ENCODE data around the gene ANKRD28. TPM values are rescaled to one million over a fixed set of nuclear protein-coding genes. Genes with fewer than 3 reads are reported as not detected.

The ANKRD28 gene
- total and polyA plus RNA-seq, 2 experiments from 2014 or later: 15.2 to 61.3 TPM

DNA sequence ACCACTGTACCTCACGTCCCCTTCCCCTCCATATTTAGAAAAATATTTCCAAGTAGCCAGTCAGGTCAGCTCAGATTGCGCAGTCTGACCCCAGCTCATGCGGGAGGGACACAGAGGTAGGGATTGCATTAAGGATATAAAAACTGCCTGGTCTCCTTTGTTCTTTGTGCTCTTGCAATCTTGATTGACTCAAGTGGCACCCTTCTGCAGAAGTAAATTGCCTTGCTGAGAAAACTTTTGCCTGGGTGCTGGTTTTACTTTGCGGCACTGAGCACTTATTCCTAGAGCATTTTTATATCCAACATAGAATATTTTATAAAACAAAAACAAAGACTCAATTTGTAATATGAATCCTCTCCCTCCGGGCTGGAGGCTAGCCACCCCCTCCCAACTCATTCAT, 141.4 kb downstream of the ANKRD28 start:
- DNase-seq (ENCODE audit: low spot score) (no peak), ATAC-seq (no peak)
- Histone ChIP-seq H3K4me1 (ENCODE audit: insufficient read depth) (no peaks in the 10 kb centered on the region), H3K27me3 (ENCODE audit: insufficient read depth) (no peaks in the 10 kb centered on the region), H3K36me3 (ENCODE audit: insufficient read depth) (peaks cover 5% of the 10 kb centered on the region; the same call in 1 of the 2 replicates), H2AFZ (no peak overlapping the region), H3K9me2 (ENCODE audit: insufficient read depth) (no peaks in the 10 kb centered on the region), H3F3A (replicated peaks; ENCODE audit: low read depth) (0 out of 2 replicates have a peak, but pooled peaks cover 2% of the 10 kb centered on the region), H3K79me2 (replicated peaks; ENCODE audit: insufficient read depth) (no peaks in the 10 kb centered on the region), H4K20me1 (replicated peaks; ENCODE audit: insufficient read depth) (no peaks in the 10 kb centered on the region), H3K4me3 (no peak overlapping the region), H3K4me2 (no peak overlapping the region), H3K27ac (ENCODE audit: low read depth) (no peak overlapping the region)
- peaks cover 2% of the 10 kb centered on the region for H3K27me3 Mint-ChIP-seq (ENCODE audit: insufficient read depth, low read depth, poor library complexity)
- TF ChIP-seq, protein P1, sequence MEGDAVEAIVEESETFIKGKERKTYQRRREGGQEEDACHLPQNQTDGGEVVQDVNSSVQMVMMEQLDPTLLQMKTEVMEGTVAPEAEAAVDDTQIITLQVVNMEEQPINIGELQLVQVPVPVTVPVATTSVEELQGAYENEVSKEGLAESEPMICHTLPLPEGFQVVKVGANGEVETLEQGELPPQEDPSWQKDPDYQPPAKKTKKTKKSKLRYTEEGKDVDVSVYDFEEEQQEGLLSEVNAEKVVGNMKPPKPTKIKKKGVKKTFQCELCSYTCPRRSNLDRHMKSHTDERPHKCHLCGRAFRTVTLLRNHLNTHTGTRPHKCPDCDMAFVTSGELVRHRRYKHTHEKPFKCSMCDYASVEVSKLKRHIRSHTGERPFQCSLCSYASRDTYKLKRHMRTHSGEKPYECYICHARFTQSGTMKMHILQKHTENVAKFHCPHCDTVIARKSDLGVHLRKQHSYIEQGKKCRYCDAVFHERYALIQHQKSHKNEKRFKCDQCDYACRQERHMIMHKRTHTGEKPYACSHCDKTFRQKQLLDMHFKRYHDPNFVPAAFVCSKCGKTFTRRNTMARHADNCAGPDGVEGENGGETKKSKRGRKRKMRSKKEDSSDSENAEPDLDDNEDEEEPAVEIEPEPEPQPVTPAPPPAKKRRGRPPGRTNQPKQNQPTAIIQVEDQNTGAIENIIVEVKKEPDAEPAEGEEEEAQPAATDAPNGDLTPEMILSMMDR (conservative IDR thresholded peaks at IDR 0.05; ENCODE audit: low read depth in 2 of 2): no peak
- TF ChIP-seq POLR2AphosphoS5 (IDR thresholded peaks at IDR 0.05; ENCODE audit: low read depth) (no peak), JUNB (IDR thresholded peaks at IDR 0.05; ENCODE audit: unreplicated experiment) (no peak), EZH2phosphoT487 (IDR thresholded peaks at IDR 0.05; ENCODE audit: unreplicated experiment) (no peak), ZNF114 (CRISPR knock-in tag; IDR thresholded peaks at IDR 0.05) (no peak), EZH2 (IDR thresholded peaks at IDR 0.05; ENCODE audit: low read depth, unreplicated experiment) (no peak), CREB1 (CRISPR knock-in tag; IDR thresholded peaks at IDR 0.05; ENCODE audit: low read depth) (no peak), NANOG (IDR thresholded peaks at IDR 0.05; ENCODE audit: borderline replicate concordance) (no peak), ZNF331 (CRISPR knock-in tag; IDR thresholded peaks at IDR 0.05; ENCODE audit: low read depth) (no peak), STAT1 (IDR thresholded peaks at IDR 0.05; ENCODE audit: unreplicated experiment) (no peak)
- TF ChIP-seq, protein P2, sequence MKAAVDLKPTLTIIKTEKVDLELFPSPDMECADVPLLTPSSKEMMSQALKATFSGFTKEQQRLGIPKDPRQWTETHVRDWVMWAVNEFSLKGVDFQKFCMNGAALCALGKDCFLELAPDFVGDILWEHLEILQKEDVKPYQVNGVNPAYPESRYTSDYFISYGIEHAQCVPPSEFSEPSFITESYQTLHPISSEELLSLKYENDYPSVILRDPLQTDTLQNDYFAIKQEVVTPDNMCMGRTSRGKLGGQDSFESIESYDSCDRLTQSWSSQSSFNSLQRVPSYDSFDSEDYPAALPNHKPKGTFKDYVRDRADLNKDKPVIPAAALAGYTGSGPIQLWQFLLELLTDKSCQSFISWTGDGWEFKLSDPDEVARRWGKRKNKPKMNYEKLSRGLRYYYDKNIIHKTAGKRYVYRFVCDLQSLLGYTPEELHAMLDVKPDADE (IDR thresholded peaks at IDR 0.05): no peak
- TF ChIP-seq, protein P3, sequence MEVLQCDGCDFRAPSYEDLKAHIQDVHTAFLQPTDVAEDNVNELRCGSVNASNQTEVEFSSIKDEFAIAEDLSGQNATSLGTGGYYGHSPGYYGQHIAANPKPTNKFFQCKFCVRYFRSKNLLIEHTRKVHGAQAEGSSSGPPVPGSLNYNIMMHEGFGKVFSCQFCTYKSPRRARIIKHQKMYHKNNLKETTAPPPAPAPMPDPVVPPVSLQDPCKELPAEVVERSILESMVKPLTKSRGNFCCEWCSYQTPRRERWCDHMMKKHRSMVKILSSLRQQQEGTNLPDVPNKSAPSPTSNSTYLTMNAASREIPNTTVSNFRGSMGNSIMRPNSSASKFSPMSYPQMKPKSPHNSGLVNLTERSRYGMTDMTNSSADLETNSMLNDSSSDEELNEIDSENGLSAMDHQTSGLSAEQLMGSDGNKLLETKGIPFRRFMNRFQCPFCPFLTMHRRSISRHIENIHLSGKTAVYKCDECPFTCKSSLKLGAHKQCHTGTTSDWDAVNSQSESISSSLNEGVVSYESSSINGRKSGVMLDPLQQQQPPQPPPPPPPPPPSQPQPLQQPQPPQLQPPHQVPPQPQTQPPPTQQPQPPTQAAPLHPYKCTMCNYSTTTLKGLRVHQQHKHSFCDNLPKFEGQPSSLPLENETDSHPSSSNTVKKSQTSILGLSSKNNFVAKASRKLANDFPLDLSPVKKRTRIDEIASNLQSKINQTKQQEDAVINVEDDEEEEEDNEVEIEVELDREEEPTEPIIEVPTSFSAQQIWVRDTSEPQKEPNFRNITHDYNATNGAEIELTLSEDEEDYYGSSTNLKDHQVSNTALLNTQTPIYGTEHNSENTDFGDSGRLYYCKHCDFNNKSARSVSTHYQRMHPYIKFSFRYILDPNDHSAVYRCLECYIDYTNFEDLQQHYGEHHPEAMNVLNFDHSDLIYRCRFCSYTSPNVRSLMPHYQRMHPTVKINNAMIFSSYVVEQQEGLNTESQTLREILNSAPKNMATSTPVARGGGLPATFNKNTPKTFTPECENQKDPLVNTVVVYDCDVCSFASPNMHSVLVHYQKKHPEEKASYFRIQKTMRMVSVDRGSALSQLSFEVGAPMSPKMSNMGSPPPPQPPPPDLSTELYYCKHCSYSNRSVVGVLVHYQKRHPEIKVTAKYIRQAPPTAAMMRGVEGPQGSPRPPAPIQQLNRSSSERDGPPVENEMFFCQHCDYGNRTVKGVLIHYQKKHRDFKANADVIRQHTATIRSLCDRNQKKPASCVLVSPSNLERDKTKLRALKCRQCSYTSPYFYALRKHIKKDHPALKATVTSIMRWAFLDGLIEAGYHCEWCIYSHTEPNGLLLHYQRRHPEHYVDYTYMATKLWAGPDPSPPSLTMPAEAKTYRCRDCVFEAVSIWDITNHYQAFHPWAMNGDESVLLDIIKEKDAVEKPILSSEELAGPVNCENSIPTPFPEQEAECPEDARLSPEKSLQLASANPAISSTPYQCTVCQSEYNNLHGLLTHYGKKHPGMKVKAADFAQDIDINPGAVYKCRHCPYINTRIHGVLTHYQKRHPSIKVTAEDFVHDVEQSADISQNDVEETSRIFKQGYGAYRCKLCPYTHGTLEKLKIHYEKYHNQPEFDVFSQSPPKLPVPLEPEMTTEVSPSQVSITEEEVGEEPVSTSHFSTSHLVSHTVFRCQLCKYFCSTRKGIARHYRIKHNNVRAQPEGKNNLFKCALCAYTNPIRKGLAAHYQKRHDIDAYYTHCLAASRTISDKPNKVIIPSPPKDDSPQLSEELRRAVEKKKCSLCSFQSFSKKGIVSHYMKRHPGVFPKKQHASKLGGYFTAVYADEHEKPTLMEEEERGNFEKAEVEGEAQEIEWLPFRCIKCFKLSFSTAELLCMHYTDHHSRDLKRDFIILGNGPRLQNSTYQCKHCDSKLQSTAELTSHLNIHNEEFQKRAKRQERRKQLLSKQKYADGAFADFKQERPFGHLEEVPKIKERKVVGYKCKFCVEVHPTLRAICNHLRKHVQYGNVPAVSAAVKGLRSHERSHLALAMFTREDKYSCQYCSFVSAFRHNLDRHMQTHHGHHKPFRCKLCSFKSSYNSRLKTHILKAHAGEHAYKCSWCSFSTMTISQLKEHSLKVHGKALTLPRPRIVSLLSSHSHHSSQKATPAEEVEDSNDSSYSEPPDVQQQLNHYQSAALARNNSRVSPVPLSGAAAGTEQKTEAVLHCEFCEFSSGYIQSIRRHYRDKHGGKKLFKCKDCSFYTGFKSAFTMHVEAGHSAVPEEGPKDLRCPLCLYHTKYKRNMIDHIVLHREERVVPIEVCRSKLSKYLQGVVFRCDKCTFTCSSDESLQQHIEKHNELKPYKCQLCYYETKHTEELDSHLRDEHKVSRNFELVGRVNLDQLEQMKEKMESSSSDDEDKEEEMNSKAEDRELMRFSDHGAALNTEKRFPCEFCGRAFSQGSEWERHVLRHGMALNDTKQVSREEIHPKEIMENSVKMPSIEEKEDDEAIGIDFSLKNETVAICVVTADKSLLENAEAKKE (CRISPR knock-in tag; IDR thresholded peaks at IDR 0.05): no peak
- TF ChIP-seq, protein P4, sequence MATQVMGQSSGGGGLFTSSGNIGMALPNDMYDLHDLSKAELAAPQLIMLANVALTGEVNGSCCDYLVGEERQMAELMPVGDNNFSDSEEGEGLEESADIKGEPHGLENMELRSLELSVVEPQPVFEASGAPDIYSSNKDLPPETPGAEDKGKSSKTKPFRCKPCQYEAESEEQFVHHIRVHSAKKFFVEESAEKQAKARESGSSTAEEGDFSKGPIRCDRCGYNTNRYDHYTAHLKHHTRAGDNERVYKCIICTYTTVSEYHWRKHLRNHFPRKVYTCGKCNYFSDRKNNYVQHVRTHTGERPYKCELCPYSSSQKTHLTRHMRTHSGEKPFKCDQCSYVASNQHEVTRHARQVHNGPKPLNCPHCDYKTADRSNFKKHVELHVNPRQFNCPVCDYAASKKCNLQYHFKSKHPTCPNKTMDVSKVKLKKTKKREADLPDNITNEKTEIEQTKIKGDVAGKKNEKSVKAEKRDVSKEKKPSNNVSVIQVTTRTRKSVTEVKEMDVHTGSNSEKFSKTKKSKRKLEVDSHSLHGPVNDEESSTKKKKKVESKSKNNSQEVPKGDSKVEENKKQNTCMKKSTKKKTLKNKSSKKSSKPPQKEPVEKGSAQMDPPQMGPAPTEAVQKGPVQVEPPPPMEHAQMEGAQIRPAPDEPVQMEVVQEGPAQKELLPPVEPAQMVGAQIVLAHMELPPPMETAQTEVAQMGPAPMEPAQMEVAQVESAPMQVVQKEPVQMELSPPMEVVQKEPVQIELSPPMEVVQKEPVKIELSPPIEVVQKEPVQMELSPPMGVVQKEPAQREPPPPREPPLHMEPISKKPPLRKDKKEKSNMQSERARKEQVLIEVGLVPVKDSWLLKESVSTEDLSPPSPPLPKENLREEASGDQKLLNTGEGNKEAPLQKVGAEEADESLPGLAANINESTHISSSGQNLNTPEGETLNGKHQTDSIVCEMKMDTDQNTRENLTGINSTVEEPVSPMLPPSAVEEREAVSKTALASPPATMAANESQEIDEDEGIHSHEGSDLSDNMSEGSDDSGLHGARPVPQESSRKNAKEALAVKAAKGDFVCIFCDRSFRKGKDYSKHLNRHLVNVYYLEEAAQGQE (IDR thresholded peaks at IDR 0.05; ENCODE audit: unreplicated experiment): no peak
- peaks cover 33% of the 10 kb centered on the region for H3K9me3 Mint-ChIP-seq
- H3K4me1 Mint-ChIP-seq: peaks cover 2% of the 10 kb centered on the region; the same call in 1 of the 3 replicates
- no peak overlapping the region for H3K4me3 Mint-ChIP-seq
- H3K27ac Mint-ChIP-seq: no peak overlapping the region
- peaks cover 13% of the 10 kb centered on the region for H3K36me3 Mint-ChIP-seq (ENCODE audit: low read depth)
